ENCODE data around the gene SLIT3. TPM values are rescaled to one million over a fixed set of nuclear protein-coding genes. Genes with fewer than 3 reads are reported as not detected.

SLIT3 gene
- total and polyA plus RNA-seq, 4 donors, result 4.6 to 48.5 (median 19.8) TPM

GRCh38 chr5:169048181-169049125, 252.5 kb downstream of the SLIT3 start:
- no peaks in the 10 kb centered on the region for H3K27me3 ChIP-seq (ENCODE audit: control insufficient read depth in 3 of 3, insufficient read depth in 3 of 3, low read length in 2 of 3)
- no peak overlapping the region for H3K9ac ChIP-seq (ENCODE audit: insufficient read depth in 1 of 2, low read length in 2 of 2)
- H3K4me1 ChIP-seq (ENCODE audit: control insufficient read depth in 5 of 5, insufficient read depth in 5 of 5, low read length in 5 of 5), result peaks cover 0 to 8% (median 1%) of the 10 kb centered on the region in 5 donors
- no peak for TF ChIP-seq CTCF (IDR thresholded peaks at IDR 0.05; ENCODE audit: control extremely low read depth, extremely low read depth)
- peaks cover 0 to 6% (median 0%) of the 10 kb centered on the region in 4 donors for H3K9me3 ChIP-seq (ENCODE audit: control insufficient read depth in 4 of 4, insufficient read depth in 3 of 4, low read length in 3 of 4)
- no peak overlapping the region for H3K27ac ChIP-seq (ENCODE audit: low read depth in 1 of 2, low read length in 1 of 2)
- H3K36me3 ChIP-seq (ENCODE audit: control insufficient read depth in 4 of 4, insufficient read depth in 4 of 4, low read length in 4 of 4), result no peaks in the 10 kb centered on the region
- no peak for ATAC-seq (ENCODE audit: insufficient read depth, low FRiP score)
- no peak for DNase-seq
- no peak overlapping the region for H3K4me3 ChIP-seq
- WGBS, 2 donors, result 90 to 95% methylated on average over 14 of the region's 14 CpGs

DNA sequence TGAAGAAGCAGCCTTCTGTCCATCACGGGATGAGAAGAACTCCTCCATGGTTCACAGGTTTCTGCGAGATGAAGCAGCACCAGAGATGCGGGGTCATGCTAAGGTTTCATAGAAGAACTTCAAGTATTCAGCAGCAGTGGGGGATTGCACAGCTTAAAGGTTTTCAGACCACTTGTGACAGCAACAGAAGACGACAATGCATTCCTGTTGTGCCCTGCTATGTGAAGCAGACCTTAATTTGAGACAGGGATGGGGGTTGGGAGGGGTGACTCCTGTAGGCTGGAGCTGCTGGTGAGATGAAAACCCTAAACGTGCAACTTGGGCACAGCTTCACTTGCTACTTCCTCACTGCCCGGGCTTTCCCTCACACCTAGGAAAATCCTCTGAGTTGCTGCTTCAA, 256.0 kb downstream of the SLIT3 start:
- Histone ChIP-seq H3K27me3 (ENCODE audit: control insufficient read depth in 3 of 3, insufficient read depth in 3 of 3, low read length in 2 of 3) (no peaks in the 10 kb centered on the region), H3K27ac (ENCODE audit: low read depth in 1 of 2, low read length in 1 of 2) (no peak overlapping the region), H3K9me3 (ENCODE audit: control insufficient read depth in 4 of 4, insufficient read depth in 3 of 4, low read length in 3 of 4) (peaks cover 0 to 6% (median 0%) of the 10 kb centered on the region in 4 donors), H3K4me3 (no peak overlapping the region), H3K4me1 (ENCODE audit: control insufficient read depth in 5 of 5, insufficient read depth in 5 of 5, low read length in 5 of 5) (peaks cover 0 to 1% (median 0%) of the 10 kb centered on the region in 5 donors), H3K9ac (ENCODE audit: insufficient read depth in 1 of 2, low read length in 2 of 2) (no peak overlapping the region), H3K36me3 (ENCODE audit: control insufficient read depth in 4 of 4, insufficient read depth in 4 of 4, low read length in 4 of 4) (no peaks in the 10 kb centered on the region)
- DNase-seq, result no peak
- ATAC-seq (ENCODE audit: insufficient read depth, low FRiP score), result no peak
- 68% methylated on average over 6 of the region's 6 CpGs for WGBS, 2 donors
- TF ChIP-seq CTCF (IDR thresholded peaks at IDR 0.05; ENCODE audit: control extremely low read depth, extremely low read depth), result no peak

- 91 to 95% methylated on average over 7 of the region's 7 CpGs for WGBS, 2 donors
- ATAC-seq (ENCODE audit: insufficient read depth, low FRiP score) (no peak), DNase-seq (no peak)
- Histone ChIP-seq H3K27me3 (ENCODE audit: control insufficient read depth in 3 of 3, insufficient read depth in 3 of 3, low read length in 2 of 3) (no peaks in the 10 kb centered on the region), H3K27ac (ENCODE audit: low read depth in 1 of 2, low read length in 1 of 2) (no peak overlapping the region), H3K4me1 (ENCODE audit: control insufficient read depth in 5 of 5, insufficient read depth in 5 of 5, low read length in 5 of 5) (no peaks in the 10 kb centered on the region), H3K36me3 (ENCODE audit: control insufficient read depth in 4 of 4, insufficient read depth in 4 of 4, low read length in 4 of 4) (no peaks in the 10 kb centered on the region), H3K9ac (ENCODE audit: insufficient read depth in 1 of 2, low read length in 2 of 2) (no peak overlapping the region), H3K9me3 (ENCODE audit: control insufficient read depth in 4 of 4, insufficient read depth in 3 of 4, low read length in 3 of 4) (peaks cover 0 to 6% (median 0%) of the 10 kb centered on the region in 4 donors), H3K4me3 (no peak overlapping the region)
- TF ChIP-seq CTCF (IDR thresholded peaks at IDR 0.05; ENCODE audit: control extremely low read depth, extremely low read depth), result no peak
Measured at GRCh38 chr5:169041180-169041579, 259.8 kb downstream of the SLIT3 start.
